Prostate gland (tissue), 2 donors: Measurements from ENCODE around the gene CHTOP.

Experiments
- POLR2A ChIP-seq: fragments of 450-650 bp; IDR thresholded peaks from one replicate; pipeline ENCODE4 v1.6.1; 2016; ENCODE audit warnings: antibody characterized with exemption, mild to moderate bottlenecking
- TF ChIP-seq, protein P1 (sequence below), 4 experiments: fragments of 200-600 bp in 2 of 4; fragments of 450-650 bp in 2 of 4; sonication (generic) in 2 of 4; IDR thresholded peaks; 1 replicate in 3 of 4; 2 replicates in 1 of 4; pipeline ENCODE4 v1.5.1; 2016 to 2019; ENCODE audit warnings: antibody characterized with exemption in 4 of 4, mild to moderate bottlenecking in 2 of 4, moderate library complexity in 2 of 4

DNA sequence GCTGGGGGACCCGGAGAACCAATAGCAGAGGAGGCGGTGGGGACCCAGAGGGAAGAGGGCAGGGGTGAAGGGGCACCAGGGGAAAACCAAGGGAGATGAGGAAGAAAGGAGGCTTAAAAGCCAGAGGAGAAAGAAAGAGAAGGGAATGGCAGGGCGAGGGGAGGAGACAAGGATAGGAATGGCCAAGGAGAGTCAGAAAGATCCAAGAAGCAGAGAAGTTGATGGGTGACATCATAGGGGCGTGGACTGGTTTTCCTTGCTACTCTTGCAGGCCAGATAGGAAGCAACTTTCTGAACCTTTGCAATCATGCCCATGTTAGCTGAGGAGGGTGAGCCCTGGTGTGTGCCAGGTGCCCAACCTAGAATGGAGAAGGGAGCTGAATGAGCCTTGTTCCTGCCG lies 50.0 kb downstream of the CHTOP start:
- TF ChIP-seq, protein P1, sequence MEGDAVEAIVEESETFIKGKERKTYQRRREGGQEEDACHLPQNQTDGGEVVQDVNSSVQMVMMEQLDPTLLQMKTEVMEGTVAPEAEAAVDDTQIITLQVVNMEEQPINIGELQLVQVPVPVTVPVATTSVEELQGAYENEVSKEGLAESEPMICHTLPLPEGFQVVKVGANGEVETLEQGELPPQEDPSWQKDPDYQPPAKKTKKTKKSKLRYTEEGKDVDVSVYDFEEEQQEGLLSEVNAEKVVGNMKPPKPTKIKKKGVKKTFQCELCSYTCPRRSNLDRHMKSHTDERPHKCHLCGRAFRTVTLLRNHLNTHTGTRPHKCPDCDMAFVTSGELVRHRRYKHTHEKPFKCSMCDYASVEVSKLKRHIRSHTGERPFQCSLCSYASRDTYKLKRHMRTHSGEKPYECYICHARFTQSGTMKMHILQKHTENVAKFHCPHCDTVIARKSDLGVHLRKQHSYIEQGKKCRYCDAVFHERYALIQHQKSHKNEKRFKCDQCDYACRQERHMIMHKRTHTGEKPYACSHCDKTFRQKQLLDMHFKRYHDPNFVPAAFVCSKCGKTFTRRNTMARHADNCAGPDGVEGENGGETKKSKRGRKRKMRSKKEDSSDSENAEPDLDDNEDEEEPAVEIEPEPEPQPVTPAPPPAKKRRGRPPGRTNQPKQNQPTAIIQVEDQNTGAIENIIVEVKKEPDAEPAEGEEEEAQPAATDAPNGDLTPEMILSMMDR (IDR thresholded peaks at IDR 0.05): no peak
- no peak for TF ChIP-seq POLR2A
